GM23338 (cell line): ENCODE measurements around the gene CDK2. TPM values are rescaled to one million over a fixed set of nuclear protein-coding genes. Genes with fewer than 3 reads are reported as not detected.

Experiments
- ATAC-seq: fragments of 200-7000 bp; cut with Tn5 transposase; 3 replicates; pipeline ENCODE4 v1.9.1; 2020
- DNase-seq: peaks from one replicate; pipeline ENCODE4 v3.0.0-alpha.2; 2015; ENCODE audit warnings: low spot score
- H2AFZ ChIP-seq: fragments of 200-600 bp; sonication (generic); 2 replicates; pipeline ENCODE4 v1.8.0; 2016; ENCODE audit warnings: antibody characterized with exemption, mild to moderate bottlenecking, moderate library complexity
- H3F3A ChIP-seq: fragments of 200-600 bp; sonication (generic); replicated peaks from 2 replicates; pipeline ENCODE4 v1.8.0; 2017; ENCODE audit warnings: antibody characterized with exemption, mixed run types, low read depth
- H3K27ac ChIP-seq: fragments of 200-600 bp; sonication (generic); 2 replicates; pipeline ENCODE4 v1.6.1; 2016; ENCODE audit warnings: low read depth
- H3K27me3 ChIP-seq: fragments of 200-600 bp; sonication (generic); 2 replicates; pipeline ENCODE4 v1.8.0; 2016; ENCODE audit warnings: mild to moderate bottlenecking, mixed run types, moderate library complexity; ENCODE audit not compliant: insufficient read depth
- H3K36me3 ChIP-seq: fragments of 200-600 bp; sonication (generic); 2 replicates; pipeline ENCODE4 v1.8.0; 2016; ENCODE audit warnings: mild to moderate bottlenecking; ENCODE audit not compliant: insufficient read depth
- H3K4me1 ChIP-seq: fragments of 200-600 bp; sonication (generic); 2 replicates; pipeline ENCODE4 v1.8.0; 2016; ENCODE audit warnings: mild to moderate bottlenecking, moderate library complexity; ENCODE audit not compliant: insufficient read depth
- H3K4me2 ChIP-seq: fragments of 200-600 bp; sonication (generic); 2 replicates; pipeline ENCODE4 v1.7.1; 2017; ENCODE audit warnings: mixed run types
- H3K4me3 ChIP-seq: fragments of 200-600 bp; sonication (generic); 2 replicates; pipeline ENCODE4 v1.6.1; 2016; ENCODE audit warnings: mixed run types
- H3K79me2 ChIP-seq: fragments of 200-600 bp; sonication (generic); replicated peaks from 2 replicates; pipeline ENCODE4 v1.8.0; 2017; ENCODE audit warnings: mild to moderate bottlenecking; ENCODE audit not compliant: insufficient read depth
- H3K9me2 ChIP-seq: fragments of 200-600 bp; sonication (generic); 2 replicates; pipeline ENCODE4 v1.8.0; 2017; ENCODE audit not compliant: insufficient read depth
- H4K20me1 ChIP-seq: fragments of 200-600 bp; sonication (generic); replicated peaks from 2 replicates; pipeline ENCODE4 v1.8.0; 2017; ENCODE audit warnings: mild to moderate bottlenecking; ENCODE audit not compliant: insufficient read depth
- H3K27ac Mint-ChIP-seq: 2 replicates; pipeline ENCODE4 v1.8.0; 2020; ENCODE audit warnings: inconsistent platforms, mild to moderate bottlenecking, moderate library complexity, mixed read lengths
- H3K27me3 Mint-ChIP-seq: 3 replicates; pipeline ENCODE4 v1.8.0; 2022; ENCODE audit warnings: low read depth, mild to moderate bottlenecking, moderate library complexity, mixed read lengths, inconsistent platforms; ENCODE audit not compliant: insufficient read depth, poor library complexity
- H3K36me3 Mint-ChIP-seq: 3 replicates; pipeline ENCODE4 v1.8.0; 2021; ENCODE audit warnings: low read depth, mild to moderate bottlenecking, inconsistent platforms, moderate library complexity, mixed read lengths
- H3K4me1 Mint-ChIP-seq: 3 replicates; pipeline ENCODE4 v1.8.0; 2020; ENCODE audit warnings: mild to moderate bottlenecking, inconsistent platforms, mixed read lengths
- H3K4me3 Mint-ChIP-seq: 3 replicates; pipeline ENCODE4 v1.8.0; 2021; ENCODE audit warnings: moderate library complexity, mild to moderate bottlenecking, inconsistent platforms, mixed read lengths
- H3K9me3 Mint-ChIP-seq: 3 replicates; pipeline ENCODE4 v1.8.0; 2020; ENCODE audit warnings: moderate library complexity, mild to moderate bottlenecking, inconsistent platforms, mixed read lengths
- CREB1 ChIP-seq: fragments of 250-450 bp; sonication (Bioruptor Pico); IDR thresholded peaks from 2 replicates; pipeline ENCODE4 v1.5.0; 2020; ENCODE audit warnings: low read depth, mild to moderate bottlenecking, moderate library complexity
- EZH2phosphoT487 ChIP-seq: fragments of 200-600 bp; sonication (generic); IDR thresholded peaks from one replicate; pipeline ENCODE4 v1.8.1; 2018; ENCODE audit warnings: antibody characterized with exemption; ENCODE audit not compliant: unreplicated experiment
- JUNB ChIP-seq: IDR thresholded peaks from one replicate; pipeline ENCODE4 v1.6.1; 2016; ENCODE audit warnings: antibody characterized with exemption; ENCODE audit not compliant: unreplicated experiment
- POLR2AphosphoS5 ChIP-seq: IDR thresholded peaks from 2 replicates; pipeline ENCODE4 v1.6.1; 2016; ENCODE audit warnings: antibody characterized with exemption, low read depth
- STAT1 ChIP-seq: IDR thresholded peaks from one replicate; pipeline ENCODE4 v1.6.1; 2016; ENCODE audit warnings: antibody characterized with exemption; ENCODE audit not compliant: unreplicated experiment
- ZNF114 ChIP-seq: fragments of 250-450 bp; sonication (Bioruptor Pico); IDR thresholded peaks from 2 replicates; pipeline ENCODE4 v1.5.0; 2020; ENCODE audit warnings: mild to moderate bottlenecking, moderate library complexity
- ZNF331 ChIP-seq: fragments of 250-450 bp; sonication (Bioruptor Pico); IDR thresholded peaks from 2 replicates; pipeline ENCODE4 v1.5.0; 2020; ENCODE audit warnings: low read depth, mild to moderate bottlenecking, moderate library complexity
- polyA plus RNA-seq: library from polyadenylated mRNA; unstranded; fragments of >200 nt; fragmentation: Nextera tagmentation; extraction: Ambion mirVana; gene quantifications from 2 replicates; pipeline ENCODE4 v1.2.1, GENCODE V29; 2016
- total RNA-seq: library from RNA; depleted of rRNA; stranded (reverse); fragments of >200 nt; shearing (Covaris generic); gene quantifications from 2 replicates; pipeline ENCODE4 v1.2.3, GENCODE V29; 2014
- TF ChIP-seq, protein P1 (sequence below), 2 experiments: fragments of 200-600 bp in 1 of 2; sonication (generic) in 1 of 2; conservative IDR thresholded peaks; 2 replicates each; pipeline versions ENCODE4 v1.5.1 to v1.6.1; 2016 to 2017; ENCODE audit warnings: antibody characterized with exemption in 2 of 2, low read depth in 2 of 2, mild to moderate bottlenecking in 2 of 2, moderate library complexity in 1 of 2
- TF ChIP-seq, protein P2 (sequence below): IDR thresholded peaks from 2 replicates; pipeline ENCODE4 v1.6.1; 2016; ENCODE audit warnings: antibody characterized with exemption
- TF ChIP-seq, protein P3 (sequence below): IDR thresholded peaks from one replicate; pipeline ENCODE4 v1.6.1; 2018; ENCODE audit warnings: antibody characterized with exemption; ENCODE audit not compliant: unreplicated experiment

CDK2 gene
- total and polyA plus RNA-seq, 2 experiments from 2014 or later: 15.2 to 31.0 TPM

GRCh38 chr12:55937981-55938380, 28.6 kb upstream of the CDK2 start:
- H3K4me1 Mint-ChIP-seq: peaks cover 9% of the 10 kb centered on the region
- H3K27me3 Mint-ChIP-seq: peaks cover 20% of the 10 kb centered on the region
- no peaks in the 10 kb centered on the region for H4K20me1 ChIP-seq
- TF ChIP-seq EZH2phosphoT487: no peak
- TF ChIP-seq ZNF114: no peak
- TF ChIP-seq, protein P1, sequence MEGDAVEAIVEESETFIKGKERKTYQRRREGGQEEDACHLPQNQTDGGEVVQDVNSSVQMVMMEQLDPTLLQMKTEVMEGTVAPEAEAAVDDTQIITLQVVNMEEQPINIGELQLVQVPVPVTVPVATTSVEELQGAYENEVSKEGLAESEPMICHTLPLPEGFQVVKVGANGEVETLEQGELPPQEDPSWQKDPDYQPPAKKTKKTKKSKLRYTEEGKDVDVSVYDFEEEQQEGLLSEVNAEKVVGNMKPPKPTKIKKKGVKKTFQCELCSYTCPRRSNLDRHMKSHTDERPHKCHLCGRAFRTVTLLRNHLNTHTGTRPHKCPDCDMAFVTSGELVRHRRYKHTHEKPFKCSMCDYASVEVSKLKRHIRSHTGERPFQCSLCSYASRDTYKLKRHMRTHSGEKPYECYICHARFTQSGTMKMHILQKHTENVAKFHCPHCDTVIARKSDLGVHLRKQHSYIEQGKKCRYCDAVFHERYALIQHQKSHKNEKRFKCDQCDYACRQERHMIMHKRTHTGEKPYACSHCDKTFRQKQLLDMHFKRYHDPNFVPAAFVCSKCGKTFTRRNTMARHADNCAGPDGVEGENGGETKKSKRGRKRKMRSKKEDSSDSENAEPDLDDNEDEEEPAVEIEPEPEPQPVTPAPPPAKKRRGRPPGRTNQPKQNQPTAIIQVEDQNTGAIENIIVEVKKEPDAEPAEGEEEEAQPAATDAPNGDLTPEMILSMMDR (conservative IDR thresholded peaks at IDR 0.05; ENCODE audit: low read depth in 2 of 2): no peak
- no peak for TF ChIP-seq POLR2AphosphoS5
- TF ChIP-seq, protein P2, sequence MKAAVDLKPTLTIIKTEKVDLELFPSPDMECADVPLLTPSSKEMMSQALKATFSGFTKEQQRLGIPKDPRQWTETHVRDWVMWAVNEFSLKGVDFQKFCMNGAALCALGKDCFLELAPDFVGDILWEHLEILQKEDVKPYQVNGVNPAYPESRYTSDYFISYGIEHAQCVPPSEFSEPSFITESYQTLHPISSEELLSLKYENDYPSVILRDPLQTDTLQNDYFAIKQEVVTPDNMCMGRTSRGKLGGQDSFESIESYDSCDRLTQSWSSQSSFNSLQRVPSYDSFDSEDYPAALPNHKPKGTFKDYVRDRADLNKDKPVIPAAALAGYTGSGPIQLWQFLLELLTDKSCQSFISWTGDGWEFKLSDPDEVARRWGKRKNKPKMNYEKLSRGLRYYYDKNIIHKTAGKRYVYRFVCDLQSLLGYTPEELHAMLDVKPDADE: no peak
- TF ChIP-seq JUNB: no peak
- TF ChIP-seq, protein P3, sequence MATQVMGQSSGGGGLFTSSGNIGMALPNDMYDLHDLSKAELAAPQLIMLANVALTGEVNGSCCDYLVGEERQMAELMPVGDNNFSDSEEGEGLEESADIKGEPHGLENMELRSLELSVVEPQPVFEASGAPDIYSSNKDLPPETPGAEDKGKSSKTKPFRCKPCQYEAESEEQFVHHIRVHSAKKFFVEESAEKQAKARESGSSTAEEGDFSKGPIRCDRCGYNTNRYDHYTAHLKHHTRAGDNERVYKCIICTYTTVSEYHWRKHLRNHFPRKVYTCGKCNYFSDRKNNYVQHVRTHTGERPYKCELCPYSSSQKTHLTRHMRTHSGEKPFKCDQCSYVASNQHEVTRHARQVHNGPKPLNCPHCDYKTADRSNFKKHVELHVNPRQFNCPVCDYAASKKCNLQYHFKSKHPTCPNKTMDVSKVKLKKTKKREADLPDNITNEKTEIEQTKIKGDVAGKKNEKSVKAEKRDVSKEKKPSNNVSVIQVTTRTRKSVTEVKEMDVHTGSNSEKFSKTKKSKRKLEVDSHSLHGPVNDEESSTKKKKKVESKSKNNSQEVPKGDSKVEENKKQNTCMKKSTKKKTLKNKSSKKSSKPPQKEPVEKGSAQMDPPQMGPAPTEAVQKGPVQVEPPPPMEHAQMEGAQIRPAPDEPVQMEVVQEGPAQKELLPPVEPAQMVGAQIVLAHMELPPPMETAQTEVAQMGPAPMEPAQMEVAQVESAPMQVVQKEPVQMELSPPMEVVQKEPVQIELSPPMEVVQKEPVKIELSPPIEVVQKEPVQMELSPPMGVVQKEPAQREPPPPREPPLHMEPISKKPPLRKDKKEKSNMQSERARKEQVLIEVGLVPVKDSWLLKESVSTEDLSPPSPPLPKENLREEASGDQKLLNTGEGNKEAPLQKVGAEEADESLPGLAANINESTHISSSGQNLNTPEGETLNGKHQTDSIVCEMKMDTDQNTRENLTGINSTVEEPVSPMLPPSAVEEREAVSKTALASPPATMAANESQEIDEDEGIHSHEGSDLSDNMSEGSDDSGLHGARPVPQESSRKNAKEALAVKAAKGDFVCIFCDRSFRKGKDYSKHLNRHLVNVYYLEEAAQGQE: no peak
- no peak for TF ChIP-seq ZNF331 (CRISPR knock-in tag)
- no peak for TF ChIP-seq CREB1 (CRISPR knock-in tag)
- TF ChIP-seq STAT1: no peak
- H3K9me2 ChIP-seq: no peaks in the 10 kb centered on the region
- H3K27me3 ChIP-seq: peaks cover 26% of the 10 kb centered on the region
- H3K27ac Mint-ChIP-seq: no peak overlapping the region
- no peaks in the 10 kb centered on the region for H3K36me3 Mint-ChIP-seq
- no peak overlapping the region for H3K4me2 ChIP-seq
- no peak overlapping the region for H3K4me3 Mint-ChIP-seq
- DNase-seq (no peak), ATAC-seq (no peak)
- no peaks in the 10 kb centered on the region for H3K36me3 ChIP-seq
- no peak overlapping the region for H3K27ac ChIP-seq
- no peaks in the 10 kb centered on the region for H3F3A ChIP-seq
- no peak overlapping the region for H2AFZ ChIP-seq
- no peak overlapping the region for H3K4me3 ChIP-seq
- H3K79me2 ChIP-seq: no peaks in the 10 kb centered on the region
- H3K4me1 ChIP-seq: peaks cover 10% of the 10 kb centered on the region
- no peaks in the 10 kb centered on the region for H3K9me3 Mint-ChIP-seq
